GM18526 (cell line): ENCODE results near the gene VPS36.

Source experiments
- POLR2A ChIP-seq: IDR thresholded peaks from 3 replicates; pipeline ENCODE4 v1.6.1; 2011; ENCODE audit not compliant: insufficient read length; ENCODE audit errors: extremely low read depth

Gene VPS36

DNA sequence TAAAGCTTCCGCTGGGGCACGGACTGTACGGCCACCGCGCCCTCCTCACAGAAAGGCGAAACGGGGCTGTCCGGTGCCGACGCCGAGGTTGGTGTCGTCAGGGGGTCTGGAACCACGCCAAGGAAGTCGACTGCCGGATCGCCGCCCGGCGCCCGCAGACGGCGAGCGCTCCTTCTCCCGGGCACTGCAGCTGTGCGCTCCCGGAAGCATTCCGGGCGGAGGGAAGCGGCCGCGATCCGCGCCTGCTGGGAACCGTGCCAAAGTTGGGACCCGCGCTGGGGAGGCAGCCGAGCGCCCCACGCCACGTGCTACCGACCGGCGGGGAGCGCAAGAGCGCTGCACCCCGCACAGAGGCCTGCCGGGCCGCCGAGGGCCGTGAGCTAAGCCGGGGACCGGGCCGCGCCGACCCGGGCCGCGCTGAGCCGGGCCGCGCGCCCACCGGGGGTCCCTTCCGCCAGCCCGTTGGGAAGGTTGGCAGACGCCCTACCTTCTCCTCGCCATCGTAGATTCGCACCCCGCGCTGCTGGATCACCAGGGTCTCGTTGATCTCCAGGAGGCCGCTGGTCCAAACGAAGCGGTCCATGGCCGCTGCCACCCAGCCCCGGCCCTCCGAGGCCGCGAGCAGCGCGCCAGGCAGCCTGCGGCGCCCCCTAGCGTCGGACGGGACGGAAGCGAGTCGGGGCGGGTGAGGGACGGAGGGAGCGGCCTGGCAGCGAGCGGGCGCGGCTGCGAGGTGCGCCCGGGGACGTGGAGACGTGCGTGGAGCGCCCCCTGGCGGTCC is at the start of gene VPS36:
Gene VPS36, minus strand, starts transcription at position 623 of the 781 bp plus-strand sequence. Its CDS starts 40 bp downstream, at position 583.
- TF ChIP-seq POLR2A, result peak; percentile 77

GRCh38 chr13:52463526-52463925 is 13.1 kb upstream of the VPS36 start:
- no peak for TF ChIP-seq POLR2A

GRCh38 chr13:52461265-52461664 is 10.8 kb upstream of the VPS36 start:
- no peak for TF ChIP-seq POLR2A

DNA sequence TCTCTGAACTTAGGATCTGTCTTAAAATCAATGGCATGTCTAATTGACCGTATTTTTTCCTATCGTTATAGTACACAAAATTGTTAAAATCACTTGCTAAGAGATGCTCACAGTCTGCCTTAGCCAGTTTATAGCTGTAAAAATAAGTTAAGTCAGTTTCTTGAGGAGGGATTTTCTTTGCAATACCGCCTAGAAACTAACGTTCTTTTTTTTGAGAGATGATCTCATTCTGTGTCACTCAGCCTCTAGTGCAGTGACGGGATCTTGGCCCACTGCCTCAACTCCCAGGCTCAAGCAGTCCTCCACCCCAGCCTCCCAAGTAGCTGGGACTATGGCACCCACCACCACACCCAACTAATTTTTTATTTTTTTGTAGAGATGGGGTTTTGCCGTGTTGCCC is 9.2 kb upstream of the VPS36 start:
- no peak for TF ChIP-seq POLR2A

DNA sequence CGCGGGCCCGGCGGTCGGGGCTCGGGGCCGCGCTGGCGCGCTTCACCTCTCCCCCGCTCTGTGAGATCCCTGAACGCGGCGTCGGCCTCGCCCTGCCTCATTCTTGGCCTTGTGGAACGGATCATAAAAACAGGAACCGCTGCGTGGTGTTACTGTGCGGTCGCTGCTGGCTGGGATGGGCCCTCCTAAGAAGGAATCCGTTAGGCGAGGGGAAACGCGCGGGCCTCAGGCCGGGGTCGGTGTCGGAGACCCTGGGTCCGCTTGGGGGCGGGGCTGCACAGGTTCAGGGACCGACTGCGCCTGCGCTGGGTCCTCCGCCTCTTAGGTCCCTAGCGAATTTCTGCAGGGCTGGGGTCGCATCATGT is 5.2 kb upstream of the VPS36 start:
- TF ChIP-seq POLR2A, result no peak

DNA sequence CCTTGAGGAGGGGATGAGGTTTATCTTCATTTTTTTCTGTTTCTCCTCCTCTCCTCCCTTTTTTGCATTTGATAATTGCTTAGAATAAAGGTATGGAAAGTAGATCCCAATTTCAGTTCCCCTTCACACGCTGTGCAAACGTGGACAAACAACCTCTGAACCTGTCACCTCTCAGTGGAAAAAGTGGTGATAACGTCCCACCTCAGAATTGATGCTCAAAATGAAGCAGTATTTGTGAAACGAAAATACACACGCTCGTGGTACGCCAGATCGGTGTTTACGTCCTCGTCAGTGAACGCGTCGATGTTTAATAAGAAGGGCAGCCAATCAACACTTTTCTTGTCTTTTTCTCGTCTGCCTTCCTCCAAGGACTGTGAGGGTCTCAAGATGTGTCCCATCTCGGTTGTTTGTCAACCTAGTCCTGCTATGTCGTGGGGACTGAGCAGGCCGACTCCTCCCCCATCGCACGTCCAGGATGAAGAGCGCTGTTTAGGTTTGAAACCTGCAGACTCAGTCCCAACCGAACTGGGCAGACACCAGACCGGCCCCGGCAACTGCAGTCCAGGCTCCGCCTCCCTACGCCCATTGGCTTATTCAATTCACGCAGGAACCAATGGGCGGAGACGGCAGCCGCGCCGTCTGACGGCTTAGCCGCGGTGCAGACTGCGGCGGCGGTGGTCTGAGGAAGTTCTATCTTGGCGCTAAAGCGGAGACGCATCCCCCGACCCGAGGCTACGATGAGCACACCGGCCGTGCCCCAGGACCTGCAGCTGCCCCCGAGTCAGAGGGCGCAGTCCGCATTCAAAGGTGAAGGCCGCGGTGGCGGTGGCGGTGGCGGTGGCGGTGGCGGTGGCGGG is 4.6 kb upstream of the VPS36 start, which contains the start of gene CKAP2:
Gene CKAP2, plus strand, starts transcription at position 659 of the 857 bp plus-strand sequence. Its CDS starts 79 bp downstream, at position 738.
- TF ChIP-seq POLR2A, result peak; percentile 90

DNA sequence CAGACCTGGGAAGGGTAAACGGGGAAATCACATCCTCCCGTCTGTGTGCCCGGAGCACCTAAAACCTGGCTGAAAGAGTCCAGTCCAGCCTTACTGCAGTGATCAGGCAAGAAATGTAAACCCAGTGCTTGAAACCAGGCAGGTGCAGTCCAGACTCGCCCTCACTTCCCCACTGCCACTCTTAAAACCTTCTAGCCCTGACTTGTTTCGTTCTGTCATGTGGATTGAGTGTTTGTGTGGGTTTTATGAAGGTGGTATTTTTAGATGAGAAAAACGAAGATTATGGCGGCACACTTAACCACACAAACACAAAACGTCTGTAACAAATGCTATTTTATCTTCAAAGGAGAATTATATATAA is 4.0 kb upstream of the VPS36 start:
- TF ChIP-seq POLR2A, result no peak

DNA sequence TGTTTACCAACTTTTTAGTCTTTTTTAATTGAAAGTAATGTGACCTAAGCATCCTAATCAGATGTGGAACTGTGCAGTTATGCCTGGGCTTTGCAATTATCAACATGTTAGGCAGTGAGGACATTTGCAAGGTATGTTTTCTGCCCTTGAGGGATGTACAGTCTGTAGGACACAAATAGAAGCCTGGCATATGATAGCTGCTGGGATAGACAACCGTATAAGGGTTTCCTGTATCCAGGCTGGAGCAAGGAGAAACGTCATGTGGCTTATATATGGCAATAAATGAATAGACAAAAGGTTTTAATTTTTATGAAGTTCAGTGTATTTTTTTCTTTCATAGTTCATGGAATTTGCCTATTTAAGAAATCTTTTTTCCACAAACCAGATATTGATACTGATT is 2.0 kb upstream of the VPS36 start:
- no peak for TF ChIP-seq POLR2A

GRCh38 chr13:52451135-52451804 is 836 bp upstream of the VPS36 start:
- no peak for TF ChIP-seq POLR2A

GRCh38 chr13:52450793-52451116 is 321 bp upstream of the VPS36 start:
- TF ChIP-seq POLR2A, result no peak

DNA sequence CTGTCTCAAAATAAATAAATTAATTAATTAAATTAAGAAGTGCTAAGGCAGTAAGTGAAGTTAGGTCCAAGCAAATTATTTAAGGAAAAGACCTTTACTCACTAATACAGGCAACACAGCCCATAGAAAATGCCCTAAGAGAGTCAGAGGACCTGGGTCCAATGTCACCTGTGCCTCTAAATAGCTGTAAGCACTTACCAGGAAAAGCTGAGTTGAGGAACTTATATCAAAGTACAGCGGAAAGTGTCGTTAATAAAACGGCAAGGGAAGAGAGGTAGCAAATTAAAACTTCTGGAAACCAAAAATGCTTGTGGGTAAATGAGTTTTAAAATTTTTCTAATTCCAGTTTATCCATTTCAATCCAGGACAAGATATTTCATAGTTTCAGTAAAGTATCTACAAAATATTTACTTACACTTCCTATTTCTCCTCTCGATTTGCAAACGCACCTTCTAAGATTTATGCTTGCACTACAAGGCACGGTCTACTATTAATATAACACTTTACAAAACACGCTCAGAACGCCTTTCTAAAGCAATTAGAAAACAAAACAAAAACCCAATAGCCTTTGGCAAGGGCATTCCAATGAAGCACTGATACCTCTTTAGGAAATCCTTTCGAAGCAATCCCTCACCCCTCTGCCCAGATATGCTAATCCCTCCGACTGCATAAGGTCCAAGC is 963 bp downstream of the VPS36 start:
- no peak for TF ChIP-seq POLR2A

DNA sequence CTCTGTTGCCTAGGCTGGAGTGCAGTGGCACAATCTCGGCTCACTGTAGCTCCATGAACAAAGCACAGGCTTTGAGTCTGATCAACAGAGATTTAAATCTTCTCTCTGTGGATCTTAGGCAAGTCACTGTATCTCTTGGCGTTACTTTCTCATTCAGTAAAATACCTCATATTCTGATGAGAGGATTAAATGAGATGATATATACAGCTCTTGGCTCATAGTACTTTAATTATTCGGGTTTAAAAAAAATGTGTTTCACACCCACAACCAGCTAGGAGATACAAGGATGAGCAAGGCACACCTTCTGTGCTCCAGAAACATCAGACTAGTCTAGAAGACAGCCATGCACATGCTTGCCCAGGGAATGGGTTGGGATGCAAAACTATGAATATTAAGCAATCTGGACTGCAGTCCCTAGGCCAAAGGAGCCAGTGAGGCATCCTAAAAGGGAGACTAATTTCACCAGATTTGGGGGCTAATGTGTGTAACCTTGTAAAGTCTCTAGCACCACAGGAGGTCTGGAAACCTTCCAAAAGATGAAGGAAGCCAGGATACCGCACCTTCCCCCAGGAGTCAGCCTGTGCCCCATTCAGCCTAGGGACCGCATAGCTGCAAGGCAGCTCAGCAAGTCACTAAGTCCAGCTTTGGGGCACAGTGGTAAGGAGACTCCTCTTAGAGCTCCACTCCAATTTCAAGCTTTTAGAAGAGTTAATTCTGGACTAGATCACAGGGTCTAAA is 2.5 kb downstream of the VPS36 start:
- TF ChIP-seq POLR2A, result no peak

GRCh38 chr13:52447354-52447753 is 3.1 kb downstream of the VPS36 start:
- TF ChIP-seq POLR2A, result no peak

DNA sequence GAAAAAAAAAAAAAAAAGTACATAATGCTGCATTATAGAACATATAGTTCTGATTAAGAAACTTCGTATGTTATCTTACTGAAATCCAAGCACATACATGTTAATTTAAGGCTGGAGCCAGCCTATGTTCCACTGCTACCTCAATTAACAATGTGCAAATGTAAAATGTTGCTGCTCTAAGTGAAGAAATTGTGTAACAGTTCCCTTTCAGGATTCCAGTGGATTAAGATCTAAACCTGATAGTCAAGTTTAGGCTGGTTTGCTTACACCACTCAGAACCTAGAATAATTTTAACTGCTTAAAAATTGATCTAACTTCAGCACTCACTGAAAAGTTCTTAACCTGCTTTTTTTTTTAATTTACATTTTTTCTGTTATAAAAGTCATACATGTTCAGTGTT is 4.2 kb downstream of the VPS36 start:
- TF ChIP-seq POLR2A, result no peak

GRCh38 chr13:52432456-52432855 is 18.0 kb downstream of the VPS36 start:
- TF ChIP-seq POLR2A, result no peak
